OCI-LY3 (cell line): Measurements from ENCODE around the gene ROPN1L.

Experiments
- H2AFZ ChIP-seq: fragments of 200-600, 300-600 bp; shearing (Covaris generic); 2 replicates; pipeline ENCODE4 v1.6.0; 2014; ENCODE audit warnings: antibody characterized with exemption, low read depth, low read length
- H3K27ac ChIP-seq: fragments of 200-600, 300-600 bp; sonication (generic); 2 replicates; pipeline ENCODE4 v1.5.1; 2014; ENCODE audit warnings: mild to moderate bottlenecking, low read length, moderate library complexity, mixed read lengths
- H3K27me3 ChIP-seq: fragments of 200-600, 300-600 bp; sonication (generic); 2 replicates; pipeline ENCODE4 v1.6.1; 2014; ENCODE audit warnings: low read depth, low read length, mixed read lengths
- H3K36me3 ChIP-seq: fragments of 200-600, 300-600 bp; sonication (generic); replicated peaks from 2 replicates; pipeline ENCODE3; 2014; ENCODE audit warnings: low read depth, low read length, mixed read lengths
- H3K4me1 ChIP-seq: fragments of 300-600, 200-600 bp; sonication (generic); 2 replicates; pipeline ENCODE4 v1.6.1; 2014; ENCODE audit warnings: low read length, mixed read lengths
- H3K4me2 ChIP-seq: fragments of 200-600, 300-600 bp; sonication (generic); 2 replicates; pipeline ENCODE4 v1.6.1; 2014; ENCODE audit warnings: low read length, mixed read lengths
- H3K4me3 ChIP-seq: fragments of 300-600, 200-600 bp; sonication (generic); 2 replicates; pipeline ENCODE4 v1.5.1; 2014; ENCODE audit warnings: antibody characterized with exemption, mild to moderate bottlenecking, low read length, moderate library complexity
- H3K79me2 ChIP-seq: fragments of 300-600, 200-600 bp; shearing (Covaris generic); 2 replicates; pipeline ENCODE4 v1.6.1; 2014; ENCODE audit warnings: mild to moderate bottlenecking, low read length, mixed read lengths
- H3K9ac ChIP-seq: fragments of 300-600, 200-600 bp; shearing (Covaris generic); 2 replicates; pipeline ENCODE4 v1.6.0; 2014; ENCODE audit warnings: mild to moderate bottlenecking, low read length, moderate library complexity
- H3K9me3 ChIP-seq: fragments of 200-600, 300-600 bp; shearing (Covaris generic); 2 replicates; pipeline ENCODE4 v1.6.1; 2014; ENCODE audit warnings: low read length, mixed read lengths; ENCODE audit not compliant: insufficient read depth
- H4K20me1 ChIP-seq: fragments of 200-600, 300-600 bp; sonication (generic); 2 replicates; pipeline ENCODE4 v1.6.1; 2016; ENCODE audit warnings: low read length, mixed read lengths; ENCODE audit not compliant: insufficient read depth
- EZH2phosphoT487 ChIP-seq: fragments of 200-600 bp; shearing (Covaris generic); IDR thresholded peaks from 2 replicates; pipeline ENCODE4 v1.6.1; 2018; ENCODE audit warnings: antibody characterized with exemption, mixed run types, low read depth
- TF ChIP-seq, protein P1 (sequence below): fragments of 200-600, 300-600 bp; sonication (generic); IDR thresholded peaks from 2 replicates; pipeline ENCODE4 v1.5.1; 2014; ENCODE audit warnings: antibody characterized with exemption, low read length, low read depth

ROPN1L gene

GRCh38 chr5:10479154-10479721, 37.6 kb downstream of the ROPN1L start:
- Histone ChIP-seq H3K9ac (no peak overlapping the region), H3K27me3 (peaks cover 9% of the 10 kb centered on the region; the same call in 1 of the 2 replicates), H3K4me2 (no peak overlapping the region), H2AFZ (no peak overlapping the region), H3K4me3 (no peak overlapping the region), H3K4me1 (no peaks in the 10 kb centered on the region), H3K9me3 (no peaks in the 10 kb centered on the region), H3K36me3 (no peaks in the 10 kb centered on the region), H3K27ac (no peak overlapping the region), H3K79me2 (no peaks in the 10 kb centered on the region), H4K20me1 (no peaks in the 10 kb centered on the region)
- no peak for TF ChIP-seq EZH2phosphoT487
- TF ChIP-seq, protein P1, sequence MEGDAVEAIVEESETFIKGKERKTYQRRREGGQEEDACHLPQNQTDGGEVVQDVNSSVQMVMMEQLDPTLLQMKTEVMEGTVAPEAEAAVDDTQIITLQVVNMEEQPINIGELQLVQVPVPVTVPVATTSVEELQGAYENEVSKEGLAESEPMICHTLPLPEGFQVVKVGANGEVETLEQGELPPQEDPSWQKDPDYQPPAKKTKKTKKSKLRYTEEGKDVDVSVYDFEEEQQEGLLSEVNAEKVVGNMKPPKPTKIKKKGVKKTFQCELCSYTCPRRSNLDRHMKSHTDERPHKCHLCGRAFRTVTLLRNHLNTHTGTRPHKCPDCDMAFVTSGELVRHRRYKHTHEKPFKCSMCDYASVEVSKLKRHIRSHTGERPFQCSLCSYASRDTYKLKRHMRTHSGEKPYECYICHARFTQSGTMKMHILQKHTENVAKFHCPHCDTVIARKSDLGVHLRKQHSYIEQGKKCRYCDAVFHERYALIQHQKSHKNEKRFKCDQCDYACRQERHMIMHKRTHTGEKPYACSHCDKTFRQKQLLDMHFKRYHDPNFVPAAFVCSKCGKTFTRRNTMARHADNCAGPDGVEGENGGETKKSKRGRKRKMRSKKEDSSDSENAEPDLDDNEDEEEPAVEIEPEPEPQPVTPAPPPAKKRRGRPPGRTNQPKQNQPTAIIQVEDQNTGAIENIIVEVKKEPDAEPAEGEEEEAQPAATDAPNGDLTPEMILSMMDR, result no peak

DNA sequence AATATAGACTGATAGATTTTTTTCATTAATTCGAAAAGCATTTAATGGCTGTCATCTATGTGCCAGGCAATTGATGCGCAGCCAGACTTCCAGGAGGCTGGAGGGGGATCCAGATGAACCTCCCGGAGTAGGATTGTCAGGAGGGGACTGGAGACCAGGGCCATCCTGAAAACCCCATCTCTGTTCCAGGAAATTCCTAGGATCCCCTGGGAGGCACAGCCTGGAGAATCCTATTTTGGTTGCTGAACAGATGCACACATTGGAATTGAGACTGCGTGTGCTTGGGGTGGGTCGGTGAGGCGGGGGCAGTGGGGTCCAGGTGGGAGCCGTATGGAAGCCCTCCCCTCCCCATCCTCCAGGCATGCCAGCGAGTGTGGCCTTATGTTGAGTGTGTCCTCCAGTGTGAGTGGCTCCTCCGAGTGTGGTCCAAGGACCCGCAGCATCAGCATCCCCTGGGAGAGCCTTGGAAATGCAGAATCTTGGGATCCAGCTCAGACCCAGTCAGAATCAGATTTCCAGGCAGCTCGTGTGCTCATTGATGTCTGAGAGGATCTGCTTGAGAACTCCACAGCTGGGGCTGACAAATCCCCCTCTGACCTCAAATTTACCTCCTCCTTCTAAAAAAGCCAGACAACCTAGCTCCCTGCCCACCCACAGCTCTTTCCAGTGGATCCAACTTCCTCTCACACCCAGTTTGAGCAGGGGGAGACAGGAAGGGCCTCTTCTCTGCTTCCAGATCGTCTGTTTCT, 38.7 kb downstream of the ROPN1L start:
- H3K27ac ChIP-seq, result no peak overlapping the region
- H3K79me2 ChIP-seq, result no peaks in the 10 kb centered on the region
- no peak overlapping the region for H3K4me2 ChIP-seq
- H3K9me3 ChIP-seq, result no peaks in the 10 kb centered on the region
- H3K27me3 ChIP-seq, result peaks cover 9% of the 10 kb centered on the region; the same call in 1 of the 2 replicates
- H3K36me3 ChIP-seq, result no peaks in the 10 kb centered on the region
- H2AFZ ChIP-seq, result no peak overlapping the region
- H4K20me1 ChIP-seq, result no peaks in the 10 kb centered on the region
- no peak overlapping the region for H3K4me3 ChIP-seq
- TF ChIP-seq, protein P1, result no peak
- no peak for TF ChIP-seq EZH2phosphoT487
- H3K4me1 ChIP-seq, result no peaks in the 10 kb centered on the region
- H3K9ac ChIP-seq, result no peak overlapping the region

DNA sequence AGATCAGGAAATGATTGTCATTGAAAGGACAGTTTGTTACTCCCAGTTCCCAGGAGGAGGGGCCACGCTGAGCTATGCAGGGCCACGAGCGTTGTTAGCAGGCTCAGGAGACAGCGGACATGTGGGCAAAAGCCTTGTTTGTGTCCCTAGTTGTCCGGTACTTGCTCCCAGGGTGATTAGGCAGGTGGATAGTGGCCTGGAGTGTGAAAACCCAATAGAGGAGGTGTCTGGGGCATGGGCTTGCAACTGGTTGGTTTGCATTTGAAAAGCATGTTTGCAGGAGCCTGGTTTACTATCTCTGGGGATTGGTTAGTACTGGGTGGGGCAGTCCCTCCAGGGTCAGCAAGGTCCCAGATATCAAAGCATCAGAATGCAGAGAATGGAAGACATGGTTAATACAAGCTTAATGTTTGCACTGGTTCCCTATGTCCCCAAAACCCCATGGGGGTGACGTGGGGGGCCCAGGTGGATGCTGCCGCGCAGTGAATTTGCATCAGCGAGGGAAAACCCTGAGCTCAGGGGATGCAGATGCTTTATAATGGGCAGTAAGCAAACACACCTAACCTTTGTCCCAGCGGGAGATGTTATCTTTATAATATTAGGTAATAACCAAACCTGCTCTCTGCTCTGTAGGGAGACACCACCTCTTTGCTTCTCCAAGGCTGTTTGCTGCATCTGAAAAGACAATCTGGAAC, 39.7 kb downstream of the ROPN1L start:
- H3K9me3 ChIP-seq, result no peaks in the 10 kb centered on the region
- no peaks in the 10 kb centered on the region for H3K4me1 ChIP-seq
- H2AFZ ChIP-seq, result no peak overlapping the region
- no peaks in the 10 kb centered on the region for H3K36me3 ChIP-seq
- no peak for TF ChIP-seq EZH2phosphoT487
- TF ChIP-seq, protein P1, result no peak
- H4K20me1 ChIP-seq, result no peaks in the 10 kb centered on the region
- no peak overlapping the region for H3K4me2 ChIP-seq
- H3K27me3 ChIP-seq, result peaks cover 9% of the 10 kb centered on the region; the same call in 1 of the 2 replicates
- no peak overlapping the region for H3K27ac ChIP-seq
- H3K4me3 ChIP-seq, result no peak overlapping the region
- no peaks in the 10 kb centered on the region for H3K79me2 ChIP-seq
- H3K9ac ChIP-seq, result no peak overlapping the region
